Omental fat pad (tissue), 4 donors: ENCODE results near the gene SIRPA. TPM values are rescaled to one million over a fixed set of nuclear protein-coding genes. Genes with fewer than 3 reads are reported as not detected.

Experiments
- ATAC-seq: fragments of 150-250 bp; one replicate; pipeline ENCODE4 v1.9.1; 2016; ENCODE audit warnings: mild to moderate bottlenecking, moderate library complexity; ENCODE audit not compliant: low FRiP score
- DNase-seq: peaks from one replicate; pipeline ENCODE4 v3.0.0-alpha.2; 2019; ENCODE audit warnings: low spot score
- total RNA-seq, 4 donors: library from RNA; depleted of rRNA; stranded (reverse); fragments of >200 nt; gene quantifications; one replicate each; pipeline ENCODE4 v1.1.0, GENCODE V29; 2016
- TF ChIP-seq, protein P1 (sequence below), 3 donors: fragments of 450-650 bp; IDR thresholded peaks; one replicate each; pipeline ENCODE4 v1.5.1; 2016 to 2017; ENCODE audit warnings: antibody characterized with exemption in 3 of 3, mild to moderate bottlenecking in 3 of 3, moderate library complexity in 2 of 3

Gene SIRPA
- 10 to 100 TPM; 51.9 to 86.1 (median 77.0) TPM for total RNA-seq

DNA sequence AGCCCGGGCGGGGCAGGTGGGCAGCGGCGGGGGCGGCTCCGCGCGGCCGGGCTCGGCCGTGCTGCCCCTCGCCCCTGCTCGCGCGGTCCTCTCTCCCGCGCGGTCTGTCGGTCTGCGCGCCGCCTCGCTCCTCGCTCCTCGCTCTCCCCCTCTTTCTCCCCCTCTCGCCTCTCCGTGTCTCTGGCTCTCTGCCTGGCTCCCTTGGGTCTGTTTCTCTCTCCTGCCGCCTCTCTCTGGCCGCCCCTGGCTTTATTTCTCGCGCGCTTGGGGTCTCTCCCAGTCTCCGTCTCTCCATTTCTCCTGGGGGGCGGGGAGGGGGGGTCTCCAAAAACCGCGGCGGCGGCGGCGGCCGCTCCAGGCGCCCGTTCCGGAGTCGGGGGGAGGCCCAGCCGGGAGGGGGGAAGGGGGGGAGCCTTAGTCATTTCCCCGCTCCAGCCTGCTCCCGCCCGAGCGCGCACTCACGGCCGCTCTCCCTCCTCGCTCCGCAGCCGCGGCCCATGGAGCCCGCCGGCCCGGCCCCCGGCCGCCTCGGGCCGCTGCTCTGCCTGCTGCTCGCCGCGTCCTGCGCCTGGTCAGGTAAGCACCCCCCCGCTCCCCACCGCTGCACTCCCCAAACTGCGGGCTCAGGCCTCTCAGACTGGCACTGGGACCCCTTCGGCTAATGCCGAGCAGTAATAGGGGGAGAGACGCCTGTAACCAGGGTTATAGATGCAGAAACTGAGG is at the start of gene SIRPA:
Gene SIRPA, plus strand, starts transcription at position 457 of the 723 bp plus-strand sequence. Its CDS starts 41 bp downstream, at position 498.
- DNase-seq (no peak), ATAC-seq (peak; percentile 65)
- TF ChIP-seq, protein P1, sequence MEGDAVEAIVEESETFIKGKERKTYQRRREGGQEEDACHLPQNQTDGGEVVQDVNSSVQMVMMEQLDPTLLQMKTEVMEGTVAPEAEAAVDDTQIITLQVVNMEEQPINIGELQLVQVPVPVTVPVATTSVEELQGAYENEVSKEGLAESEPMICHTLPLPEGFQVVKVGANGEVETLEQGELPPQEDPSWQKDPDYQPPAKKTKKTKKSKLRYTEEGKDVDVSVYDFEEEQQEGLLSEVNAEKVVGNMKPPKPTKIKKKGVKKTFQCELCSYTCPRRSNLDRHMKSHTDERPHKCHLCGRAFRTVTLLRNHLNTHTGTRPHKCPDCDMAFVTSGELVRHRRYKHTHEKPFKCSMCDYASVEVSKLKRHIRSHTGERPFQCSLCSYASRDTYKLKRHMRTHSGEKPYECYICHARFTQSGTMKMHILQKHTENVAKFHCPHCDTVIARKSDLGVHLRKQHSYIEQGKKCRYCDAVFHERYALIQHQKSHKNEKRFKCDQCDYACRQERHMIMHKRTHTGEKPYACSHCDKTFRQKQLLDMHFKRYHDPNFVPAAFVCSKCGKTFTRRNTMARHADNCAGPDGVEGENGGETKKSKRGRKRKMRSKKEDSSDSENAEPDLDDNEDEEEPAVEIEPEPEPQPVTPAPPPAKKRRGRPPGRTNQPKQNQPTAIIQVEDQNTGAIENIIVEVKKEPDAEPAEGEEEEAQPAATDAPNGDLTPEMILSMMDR (IDR thresholded peaks at IDR 0.05), result no peak

GRCh38 chr20:1845701-1846100 is 49.5 kb upstream of the SIRPA start:
- ATAC-seq (no peak), DNase-seq (no peak)
- TF ChIP-seq, protein P1 (IDR thresholded peaks at IDR 0.05), result no peak

GRCh38 chr20:1846341-1846740 is 48.9 kb upstream of the SIRPA start:
- no peak for ATAC-seq

DNA sequence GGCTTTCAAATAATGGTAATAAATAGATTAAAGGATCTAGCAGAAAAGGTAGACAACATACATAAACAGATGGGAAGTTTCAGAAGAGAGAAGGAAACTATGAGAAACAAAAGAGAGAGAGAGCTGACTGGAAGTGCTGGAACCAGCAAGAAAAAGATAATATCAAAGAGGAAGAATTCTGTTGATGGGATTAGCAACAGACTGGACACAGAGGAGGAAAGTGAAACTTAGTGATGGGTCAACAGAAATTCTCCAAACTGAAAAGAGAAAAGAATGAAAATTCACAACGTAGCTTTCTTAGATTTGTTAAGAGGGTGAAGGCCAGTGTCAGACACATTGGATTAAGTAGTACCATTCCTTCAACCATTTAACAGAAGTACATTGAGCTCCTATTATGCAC is 48.3 kb upstream of the SIRPA start:
- TF ChIP-seq, protein P1 (IDR thresholded peaks at IDR 0.05), result no peak
- ATAC-seq, result no peak
- no peak for DNase-seq

More at GRCh38 chr20:1846341-1846740, 48.9 kb upstream of the SIRPA start:
- no peak for DNase-seq
- TF ChIP-seq, protein P1 (IDR thresholded peaks at IDR 0.05), result no peak

DNA sequence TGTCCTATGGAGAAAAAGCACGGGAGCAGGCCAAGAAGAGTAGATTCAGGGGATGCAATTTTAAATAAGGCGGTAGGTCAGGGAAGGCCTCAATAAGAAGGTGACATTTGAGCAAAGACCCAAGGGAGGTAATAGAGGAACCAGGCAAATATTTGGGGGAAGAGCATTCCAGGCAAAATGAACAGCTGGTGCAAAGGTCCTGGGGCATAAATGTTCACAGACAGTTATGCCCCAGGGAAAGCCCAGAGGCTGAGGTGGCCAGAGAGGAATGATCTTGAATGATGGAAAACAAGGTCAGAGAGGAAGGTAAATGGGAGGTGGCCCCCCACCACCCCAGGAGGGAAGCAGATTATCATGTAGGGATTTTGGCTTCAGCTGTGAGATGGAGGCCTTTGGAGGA is 47.4 kb upstream of the SIRPA start:
- no peak for ATAC-seq
- TF ChIP-seq, protein P1 (IDR thresholded peaks at IDR 0.05), result no peak

DNA sequence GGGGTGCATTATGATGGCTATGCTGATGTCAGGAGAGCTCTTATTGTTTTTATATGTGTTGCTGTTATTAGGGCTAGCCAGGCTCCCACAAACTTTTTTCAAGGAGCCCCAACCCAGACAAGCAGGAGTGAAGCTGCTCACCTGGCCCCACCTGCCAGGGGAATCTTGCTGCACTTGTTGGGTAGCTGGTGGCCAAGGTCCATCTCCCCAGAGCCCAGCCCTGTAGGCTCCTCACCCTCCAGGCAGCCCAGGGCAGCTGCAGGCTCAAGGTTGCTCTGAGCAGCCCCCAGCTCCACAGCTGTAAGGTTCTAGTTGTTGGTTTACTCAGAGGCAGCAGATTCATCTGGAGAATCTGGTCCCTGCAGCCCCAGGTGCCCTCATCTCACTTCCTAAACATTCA is 46.8 kb upstream of the SIRPA start:
- ATAC-seq, result no peak
- no peak for DNase-seq
- TF ChIP-seq, protein P1 (IDR thresholded peaks at IDR 0.05), result no peak

More for the DNA sequence above, 47.4 kb upstream of the SIRPA start:
- no peak for DNase-seq

GRCh38 chr20:1851396-1851795 is 43.8 kb upstream of the SIRPA start:
- DNase-seq (no peak), ATAC-seq (no peak)
- TF ChIP-seq, protein P1 (IDR thresholded peaks at IDR 0.05), result no peak
